ENCODE data around the gene LRRN2.

LRRN2 gene

DNA sequence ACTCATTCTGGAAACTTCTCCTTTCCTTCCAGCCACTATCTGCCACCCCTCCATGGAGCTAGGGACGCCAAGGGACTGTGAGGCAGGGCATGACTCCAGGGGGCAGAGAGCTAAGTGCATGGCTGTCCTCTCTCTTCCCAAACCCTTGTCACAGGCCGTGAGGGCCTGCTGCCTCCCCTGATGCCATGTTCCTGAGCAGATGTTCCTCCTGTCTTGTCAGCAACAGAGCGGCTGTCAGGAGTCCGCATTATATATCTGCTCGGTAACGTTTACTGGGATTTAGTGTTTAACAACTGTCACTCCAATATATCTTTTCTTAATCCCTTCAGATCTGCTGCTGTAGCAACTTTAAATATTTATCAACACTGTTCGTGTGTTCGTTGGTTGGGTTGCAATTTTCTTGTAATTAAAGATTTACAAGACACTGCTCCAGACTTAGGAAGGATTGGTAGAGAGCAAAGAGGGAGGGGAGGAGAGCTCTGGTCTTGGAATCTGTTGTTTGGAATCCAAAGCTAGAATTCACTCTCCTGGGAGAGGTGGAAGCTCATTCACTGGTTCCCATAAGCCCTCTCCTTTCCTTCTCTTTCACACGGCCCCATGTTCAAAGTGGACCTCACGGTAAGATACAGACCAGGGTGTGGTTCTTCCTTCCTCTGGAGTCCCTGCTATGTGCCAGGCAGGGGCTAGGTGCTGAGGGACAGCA is 93.1 kb downstream of the LRRN2 start:
- no peak for FAIRE-seq

DNA sequence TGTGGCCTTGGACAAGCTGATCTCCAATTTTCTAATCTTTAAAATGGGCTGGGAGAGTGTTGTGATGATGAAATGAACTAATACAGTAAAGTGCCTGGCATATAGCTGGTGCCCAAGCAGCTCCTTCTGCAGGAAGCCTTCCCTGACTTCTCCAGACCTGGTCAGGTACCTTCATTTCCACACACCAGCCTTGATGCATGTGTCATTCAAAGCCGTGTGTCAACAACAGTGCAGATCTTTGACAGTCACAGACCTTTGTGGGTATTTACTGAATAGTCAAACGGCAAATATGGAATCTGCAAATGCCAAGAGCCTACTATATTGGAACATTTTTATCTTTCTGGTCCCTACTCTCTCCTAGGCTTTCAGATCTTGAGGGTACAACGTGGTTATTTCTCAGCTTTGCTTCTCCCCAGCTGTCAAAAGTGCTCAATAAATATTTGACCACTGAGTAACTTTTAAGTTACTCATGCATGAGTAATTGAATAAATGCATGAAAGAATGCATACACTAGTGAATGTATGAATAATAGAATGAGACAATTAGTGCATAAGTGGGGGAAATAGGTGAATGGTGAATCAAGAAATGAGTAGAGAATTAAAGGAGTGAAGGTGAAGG is 94.0 kb downstream of the LRRN2 start:
- FAIRE-seq = no peak

DNA sequence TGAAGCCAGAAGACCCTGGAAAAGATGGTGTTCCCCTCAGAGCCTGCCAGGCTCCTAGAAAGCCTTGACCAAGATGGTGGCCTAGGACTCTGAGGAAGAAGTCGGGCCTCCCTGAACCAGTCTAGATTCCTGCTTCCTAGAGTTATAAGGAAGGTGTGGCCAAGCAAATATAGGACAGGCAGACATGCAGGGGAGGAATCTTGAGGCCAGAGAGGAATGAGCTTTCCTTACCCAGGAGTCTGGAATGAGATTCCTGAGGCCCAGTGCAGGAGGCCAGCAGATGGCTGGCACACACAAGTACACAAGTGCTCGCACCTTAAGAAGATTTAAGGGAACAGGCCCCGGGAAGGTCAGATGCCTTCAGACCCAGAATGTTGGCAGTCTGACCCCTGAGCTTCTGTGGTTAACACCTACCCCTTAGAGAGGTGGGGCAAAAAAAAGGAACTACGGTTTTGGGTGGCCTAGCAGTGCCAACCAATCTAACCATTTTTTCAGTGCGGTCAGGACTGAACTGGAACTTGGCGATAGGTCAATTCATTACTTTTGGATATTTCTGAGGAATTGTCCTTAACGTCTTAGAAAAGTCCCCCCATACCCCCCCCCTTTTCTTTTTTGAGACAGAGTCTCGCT is 96.0 kb downstream of the LRRN2 start:
- no peak for FAIRE-seq

DNA sequence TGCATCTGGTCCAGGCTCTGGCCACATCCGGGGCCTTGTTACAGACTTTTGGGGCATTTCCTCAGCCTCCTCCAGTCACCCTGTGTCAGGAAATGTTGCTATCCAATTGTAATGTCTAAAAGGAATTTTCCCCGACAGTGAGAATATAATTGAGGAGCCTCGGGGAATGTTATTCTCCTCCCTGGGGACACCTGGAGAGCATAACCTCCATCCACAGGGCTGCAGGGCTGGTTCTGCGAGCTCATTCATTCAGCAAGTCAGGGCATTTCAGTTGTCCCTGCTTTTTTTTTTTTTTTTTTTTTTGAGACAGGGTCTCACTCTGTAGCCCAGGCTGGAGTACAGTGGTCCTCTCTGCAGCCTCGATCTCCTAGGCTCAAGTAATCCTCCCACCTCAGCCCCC is 96.7 kb downstream of the LRRN2 start:
- FAIRE-seq = no peak

DNA sequence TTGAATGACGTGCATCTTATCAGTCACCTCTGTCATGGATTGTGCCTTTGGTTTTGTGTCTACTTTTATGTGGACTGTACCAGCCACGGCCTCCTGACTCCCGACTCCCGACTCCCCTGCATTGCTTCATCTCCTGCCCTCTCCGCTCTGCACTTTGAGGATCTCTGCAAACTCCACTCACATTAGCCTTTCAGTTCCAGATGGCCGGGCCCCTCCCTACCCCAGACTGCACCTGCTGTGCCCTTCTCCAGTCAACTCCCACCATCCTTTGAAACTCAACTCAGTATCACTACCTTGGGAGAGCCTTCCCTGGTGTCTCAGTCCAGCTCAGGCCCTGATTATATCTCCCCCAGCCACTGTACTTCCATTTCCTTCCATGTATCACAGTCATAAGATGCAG is 97.9 kb downstream of the LRRN2 start:
- no peak for FAIRE-seq

DNA sequence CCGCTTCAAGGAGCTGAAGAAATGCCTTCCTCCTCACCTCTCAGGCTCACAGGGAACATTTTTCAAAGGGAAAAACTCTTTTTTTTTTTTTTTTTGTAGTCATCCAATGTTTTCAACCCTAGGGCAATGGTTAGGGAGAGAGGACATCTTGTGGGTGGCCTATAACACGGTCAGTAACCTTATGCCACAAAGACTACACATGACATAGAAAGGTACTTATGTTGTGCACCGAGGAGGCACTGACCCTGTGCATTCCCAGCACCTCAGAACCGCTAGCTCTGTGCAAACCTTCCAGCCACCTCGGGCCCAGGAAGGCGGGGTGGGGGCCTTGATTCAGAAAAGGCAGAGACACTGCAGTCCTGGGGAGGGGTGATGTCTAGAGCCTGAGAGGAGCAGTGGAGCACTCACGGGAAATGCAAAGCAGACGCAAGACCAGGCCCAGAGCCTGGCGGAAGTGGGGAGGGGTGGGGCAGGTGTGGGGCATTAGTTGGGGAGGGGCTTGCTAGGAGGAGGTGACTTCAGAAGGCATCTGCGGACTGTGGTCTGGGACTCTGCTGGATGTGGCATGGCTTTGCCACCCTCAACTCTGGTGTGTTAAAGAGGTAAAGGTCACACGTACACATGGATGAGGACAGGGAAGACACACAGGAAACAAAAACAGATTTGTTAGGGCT is 100.7 kb downstream of the LRRN2 start:
- no peak for FAIRE-seq

DNA sequence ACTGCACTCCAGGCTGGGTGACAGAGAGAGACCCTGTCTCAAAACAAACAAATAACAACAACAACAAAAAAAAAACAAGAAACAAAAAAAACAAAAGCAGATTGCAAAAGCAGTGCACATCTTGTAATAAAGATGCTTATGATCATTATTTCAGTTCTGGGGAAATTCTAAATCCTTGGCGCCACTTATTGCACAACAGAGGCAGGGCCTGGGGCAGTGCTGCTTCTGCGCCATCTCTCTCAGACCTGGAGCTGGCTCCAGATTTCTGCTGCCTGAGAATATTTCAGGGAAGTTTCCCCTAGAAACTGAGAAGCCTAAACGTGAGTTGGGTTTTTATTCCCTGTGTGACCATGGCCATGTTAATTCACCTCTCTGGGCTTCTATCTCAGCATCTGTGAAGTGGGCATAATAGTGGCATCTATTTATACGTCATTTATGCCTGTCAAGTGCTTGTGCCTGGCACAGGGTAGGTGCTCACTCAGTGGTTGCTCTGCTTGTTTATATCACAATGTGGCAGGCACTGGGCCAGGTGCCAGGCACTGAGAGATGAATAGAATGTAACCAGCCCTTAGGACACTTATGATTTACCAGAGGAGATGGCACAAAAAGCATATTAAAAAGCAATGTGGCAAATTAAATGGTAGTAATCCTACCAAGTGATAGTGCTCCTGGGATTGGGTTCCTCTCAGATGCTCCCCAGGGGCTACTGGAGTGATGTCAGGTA is 101.5 kb downstream of the LRRN2 start:
- FAIRE-seq = no peak

DNA sequence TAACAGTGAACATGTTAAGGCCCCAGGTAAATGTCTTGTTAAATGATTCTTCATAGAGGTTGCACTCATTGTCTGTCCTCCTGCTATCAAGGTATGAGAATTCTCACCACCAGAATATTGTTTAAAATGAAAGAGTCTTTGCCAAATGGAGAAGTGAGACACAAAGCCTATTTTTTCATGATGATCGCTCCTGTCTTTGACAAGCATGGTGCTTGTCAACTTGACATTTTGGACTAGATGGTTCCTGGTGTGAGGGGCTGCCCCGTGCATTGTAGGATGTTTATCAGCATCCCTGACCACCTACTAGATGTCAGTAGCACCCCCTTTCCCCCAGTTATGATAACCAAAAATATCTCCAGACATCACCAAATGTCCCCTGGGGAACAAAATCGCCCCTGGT is 103.8 kb downstream of the LRRN2 start:
- FAIRE-seq = no peak

DNA sequence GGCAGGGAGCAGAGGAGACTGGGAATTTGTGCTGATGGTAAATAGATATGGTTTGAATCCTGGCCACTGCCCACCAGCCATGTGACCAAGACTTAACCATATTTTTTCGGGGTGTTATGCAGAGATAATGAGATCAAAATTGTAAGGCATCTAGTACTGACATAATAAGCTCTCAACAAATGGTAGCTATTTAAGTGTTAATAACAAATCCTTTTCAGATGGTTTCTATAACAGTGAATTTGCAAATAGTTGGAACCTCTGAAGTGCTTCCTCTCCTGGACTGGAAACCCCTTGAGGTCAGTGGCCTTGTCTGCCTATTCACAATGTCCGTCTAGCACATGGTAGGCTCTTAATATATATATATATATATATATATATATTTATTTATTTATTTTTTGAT is 104.7 kb downstream of the LRRN2 start:
- FAIRE-seq = no peak

DNA sequence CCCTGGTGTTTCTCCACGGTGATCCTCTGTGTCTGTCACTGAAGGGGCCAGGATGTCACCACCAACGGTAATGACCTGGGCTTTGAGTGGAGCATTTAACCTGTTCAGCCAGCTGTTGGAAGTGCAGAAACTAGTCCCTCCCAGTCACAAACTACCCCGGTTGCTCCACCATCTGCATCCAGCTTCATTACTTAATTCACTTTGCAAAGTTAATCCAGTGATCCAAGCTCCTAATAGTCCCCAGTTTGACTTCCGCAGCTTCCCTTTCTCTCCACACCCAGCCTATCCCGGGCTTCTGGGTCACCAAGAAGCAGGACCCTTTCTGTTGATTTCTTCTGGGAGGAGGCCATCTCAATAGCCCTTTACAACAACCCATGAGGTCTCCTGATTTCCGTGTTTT is 105.9 kb downstream of the LRRN2 start:
- FAIRE-seq = no peak

DNA sequence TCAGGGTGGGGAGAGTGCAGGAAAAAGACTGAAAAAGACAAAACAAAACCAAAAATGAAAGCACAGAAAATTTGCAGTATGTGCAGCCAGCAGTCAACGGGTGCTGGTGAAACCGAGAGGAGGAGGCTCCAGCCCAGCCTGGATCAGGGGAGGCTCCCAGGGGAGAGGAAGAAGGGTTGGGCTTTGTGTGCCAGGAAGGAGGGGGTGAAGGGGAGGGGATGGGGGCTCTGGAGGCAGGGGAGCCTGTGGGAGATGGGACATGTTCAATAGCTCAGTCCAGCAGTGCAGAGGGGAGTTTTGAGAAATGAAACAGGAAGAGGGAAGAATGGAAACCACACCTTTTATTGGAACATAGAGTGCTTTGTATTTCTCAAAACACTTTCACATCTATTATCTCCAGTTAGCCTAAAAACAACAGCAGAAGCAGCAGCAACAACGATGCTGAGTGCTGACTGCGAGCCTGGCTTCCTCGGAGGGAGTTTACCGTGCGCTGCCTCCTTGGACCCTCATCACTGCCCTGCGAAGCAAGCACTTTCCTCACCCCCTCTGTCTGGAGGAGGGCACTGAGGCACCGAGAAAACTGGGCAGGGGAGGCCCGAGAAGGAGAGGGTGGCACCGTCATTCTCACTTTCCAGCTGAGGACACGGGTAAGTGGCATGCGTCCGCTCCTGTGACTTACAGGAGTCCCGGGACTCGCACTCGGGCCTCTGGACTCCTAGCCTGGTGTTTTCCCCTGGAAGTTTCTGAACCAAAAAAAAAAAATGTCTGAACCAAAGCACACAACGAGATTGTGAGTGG is 106.5 kb downstream of the LRRN2 start:
- no peak for FAIRE-seq

DNA sequence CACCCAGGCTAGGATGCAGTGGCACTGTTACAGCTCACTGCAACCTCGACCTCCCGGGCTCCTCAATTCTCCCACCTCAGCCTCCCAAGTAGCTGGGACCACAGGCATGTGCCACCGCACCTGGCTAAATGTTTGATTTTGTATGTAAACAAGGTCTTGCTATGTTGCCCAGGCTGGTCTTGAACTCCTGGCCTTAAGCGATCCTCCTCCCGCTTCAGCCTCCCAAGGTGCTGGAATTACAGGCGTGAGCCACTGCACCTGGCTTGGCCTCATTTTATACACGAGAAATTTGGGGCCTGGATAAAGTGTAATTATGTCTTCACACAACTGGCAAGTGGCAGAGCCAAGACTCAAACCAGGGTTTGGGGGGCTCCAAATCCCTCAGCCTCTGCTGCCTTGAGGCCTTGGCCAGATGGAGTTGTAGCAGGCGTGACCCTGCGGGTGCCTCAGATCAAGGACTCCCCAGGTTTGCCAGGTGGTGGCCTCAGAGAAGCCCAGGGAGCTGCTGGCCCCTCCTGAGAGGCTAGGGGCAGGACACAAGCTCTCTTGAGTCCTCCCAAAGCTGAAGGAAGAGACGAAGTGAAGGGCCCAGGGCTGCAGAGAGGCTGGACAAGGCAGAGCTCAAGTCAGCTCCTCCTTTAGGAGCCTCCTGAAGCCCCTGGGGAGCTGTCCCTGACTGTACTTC is 107.6 kb downstream of the LRRN2 start:
- FAIRE-seq = no peak

DNA sequence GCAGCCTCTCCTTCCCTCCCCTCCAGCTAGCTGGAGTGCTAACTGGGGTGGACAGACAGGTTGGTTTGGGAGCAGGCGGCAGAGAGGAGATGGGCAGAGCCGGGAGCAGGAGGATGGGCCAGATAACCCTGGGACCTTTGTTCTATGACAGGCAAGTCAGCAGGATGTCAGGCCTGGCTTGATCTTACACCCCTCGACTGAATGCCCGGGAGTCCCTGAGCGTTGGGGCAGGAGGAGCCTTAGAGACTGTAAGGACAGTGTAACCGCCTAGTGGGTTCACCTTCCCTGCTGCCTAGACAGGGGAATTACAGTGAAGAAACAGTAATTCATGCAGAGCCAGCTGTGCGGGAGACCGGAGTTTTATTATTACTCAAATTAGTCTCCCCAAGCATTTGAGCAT is 109.1 kb downstream of the LRRN2 start:
- no peak for FAIRE-seq

DNA sequence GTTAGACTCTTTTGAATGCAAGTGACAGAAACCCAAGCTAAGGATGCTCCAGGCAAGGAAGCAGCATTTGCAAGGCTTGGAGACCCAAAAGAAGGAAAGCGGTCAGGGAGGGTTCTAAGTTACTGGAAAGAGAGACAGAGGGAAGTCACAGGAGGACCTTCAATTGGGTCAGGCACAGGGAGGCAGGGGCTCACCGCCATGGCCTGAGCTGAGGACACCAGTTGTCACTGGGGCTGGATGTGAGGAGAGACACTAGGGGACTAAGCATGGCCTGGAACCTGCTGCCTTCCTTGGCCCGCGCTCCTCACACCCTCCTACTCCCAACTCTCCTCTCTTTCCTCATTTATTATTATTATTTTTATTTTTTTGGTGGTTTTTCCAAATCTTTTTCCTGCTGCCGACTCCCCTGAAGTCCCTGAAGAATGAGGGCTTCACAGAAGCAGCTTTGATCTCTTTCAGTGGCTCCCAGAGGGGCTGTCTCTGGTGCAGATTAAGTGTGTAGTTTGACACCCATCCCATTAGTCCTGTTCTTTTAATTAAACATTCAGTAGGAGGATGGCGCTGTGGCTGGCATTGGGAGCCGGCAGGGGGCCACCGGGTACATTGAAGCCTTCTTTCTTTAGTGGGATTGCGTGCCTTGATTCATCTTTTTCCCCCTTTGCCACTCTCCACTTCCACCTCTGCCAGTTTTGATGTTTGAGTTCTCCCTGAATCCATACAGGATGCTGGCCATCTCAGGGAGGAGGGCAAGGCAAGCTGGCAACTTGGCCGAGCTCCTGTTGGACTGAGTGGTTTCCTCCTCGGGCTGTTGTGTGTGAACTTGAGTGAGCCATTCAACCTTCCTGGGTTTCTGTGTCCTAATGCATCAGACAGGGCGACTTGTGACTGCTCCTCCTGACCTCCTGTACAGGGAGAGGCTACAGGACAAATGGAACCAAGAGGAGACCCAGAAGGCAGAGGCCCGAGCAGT is 110.0 kb downstream of the LRRN2 start:
- no peak for FAIRE-seq

DNA sequence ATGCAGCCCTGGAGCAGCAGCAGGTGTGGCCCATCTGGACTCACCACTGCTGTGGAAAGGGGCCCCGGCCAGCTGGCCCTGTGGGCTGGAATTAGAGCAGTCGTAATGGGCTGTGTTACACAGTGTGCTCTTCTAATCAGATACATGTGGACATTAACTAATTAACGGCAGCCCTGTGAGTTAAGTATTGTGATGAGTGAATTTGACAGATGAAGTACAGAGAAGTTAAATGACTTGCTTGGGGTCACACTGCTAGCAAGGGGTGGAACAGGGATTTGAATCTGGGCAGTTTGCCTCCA is 110.7 kb downstream of the LRRN2 start:
- FAIRE-seq = no peak

DNA sequence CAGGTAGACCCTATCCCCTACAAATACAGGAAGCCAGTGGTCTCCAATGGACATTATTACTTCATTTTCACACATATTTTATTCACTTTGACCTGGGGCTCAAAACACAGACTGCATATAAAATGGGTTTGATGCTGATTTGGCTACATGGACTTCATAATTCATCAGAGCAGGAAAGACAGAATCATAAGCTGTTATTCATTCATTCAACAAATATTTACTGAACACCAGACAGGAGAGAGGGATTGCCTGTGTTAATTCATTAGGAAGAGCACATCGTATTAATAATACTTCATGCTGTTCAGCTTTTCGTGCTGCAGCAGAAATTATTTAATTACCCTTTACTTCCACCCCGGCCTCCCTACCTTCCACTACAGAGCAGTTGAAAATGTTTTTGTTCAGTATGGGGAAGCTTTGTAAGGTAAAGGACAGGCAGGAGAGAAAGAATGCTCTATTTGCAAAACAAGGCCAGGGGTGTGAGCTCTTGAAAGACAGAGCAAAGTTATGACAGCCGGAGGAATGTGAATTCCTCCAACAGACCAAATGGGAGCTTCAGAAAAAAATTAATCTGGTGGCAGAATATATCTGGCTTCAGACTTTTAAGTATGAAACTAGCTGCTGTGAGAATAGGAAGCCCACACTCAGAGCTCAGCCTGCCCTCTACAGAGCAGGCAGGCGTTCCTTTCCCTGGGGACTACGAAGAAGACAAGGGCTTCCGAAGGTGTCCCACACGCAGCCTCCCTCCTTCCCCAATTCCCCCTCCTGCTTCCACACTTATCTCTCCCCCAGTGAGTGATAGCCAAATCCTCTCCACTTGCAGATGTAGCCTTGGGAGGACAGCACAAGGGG is 111.3 kb downstream of the LRRN2 start:
- FAIRE-seq = no peak

DNA sequence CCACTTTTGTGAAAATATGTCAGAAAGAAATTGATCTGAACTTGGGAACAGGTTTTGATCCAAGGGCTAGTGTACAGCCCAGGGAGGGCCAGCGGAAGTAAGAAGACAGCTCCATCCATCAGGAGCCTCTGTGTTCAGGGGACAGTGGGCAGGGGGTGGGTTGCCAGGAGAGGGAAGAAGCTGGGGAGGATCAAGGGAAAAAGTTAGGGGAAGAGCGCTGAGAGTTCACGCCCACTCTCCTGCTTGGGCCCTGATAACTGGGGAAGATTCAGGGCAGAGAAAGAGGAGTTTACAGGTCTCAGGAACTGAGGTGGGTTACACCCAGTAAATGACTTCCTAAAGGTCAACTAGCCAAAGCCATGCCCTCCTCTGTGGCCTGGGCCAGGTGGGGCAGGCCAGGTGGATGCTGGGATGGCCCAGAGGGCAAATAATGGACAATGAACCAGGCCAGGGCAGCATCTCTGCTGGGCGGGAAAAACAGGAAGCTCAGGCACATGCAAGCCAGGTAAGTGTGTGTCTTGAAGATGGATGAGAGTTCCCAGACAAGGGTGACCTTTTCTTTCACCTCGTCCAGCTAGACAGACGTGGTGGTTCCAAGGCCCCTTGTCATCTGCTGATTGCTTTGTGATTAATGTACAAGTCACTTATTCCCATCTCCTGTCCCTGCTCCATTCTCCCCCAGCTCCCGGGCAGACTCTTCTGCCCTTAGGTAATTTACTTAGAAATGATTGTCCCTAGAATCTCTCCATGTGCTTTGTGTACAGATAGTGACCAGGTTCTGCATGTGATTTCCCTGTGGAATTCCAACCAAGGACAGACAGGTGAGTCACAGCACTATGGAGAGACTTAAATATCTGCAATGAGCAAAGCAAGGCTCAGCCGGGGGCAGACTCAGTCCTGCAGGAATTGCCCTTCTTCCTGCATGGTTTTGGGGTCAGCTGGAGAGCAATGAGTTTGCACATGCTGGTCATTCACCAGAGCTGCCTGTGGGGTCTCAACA is 112.3 kb downstream of the LRRN2 start:
- FAIRE-seq = no peak

DNA sequence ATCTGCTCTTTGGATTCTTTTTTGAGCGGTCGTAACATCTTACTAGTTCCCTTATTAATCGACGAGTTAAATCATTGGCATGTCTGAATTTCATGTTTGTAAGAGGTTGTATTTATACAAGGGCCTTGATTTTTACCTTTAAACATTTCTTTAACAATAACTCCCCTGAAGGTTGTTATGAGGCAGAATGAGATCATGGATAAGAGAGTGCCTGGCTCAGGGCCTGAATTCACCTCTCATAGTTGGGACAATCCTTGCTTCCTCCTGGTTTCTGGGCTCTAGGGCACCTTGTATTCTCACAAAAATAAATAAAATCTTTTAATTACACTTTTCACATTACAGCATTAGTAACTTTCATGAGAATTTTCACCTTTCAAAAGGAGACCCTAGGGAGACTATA is 113.9 kb downstream of the LRRN2 start:
- no peak for FAIRE-seq

DNA sequence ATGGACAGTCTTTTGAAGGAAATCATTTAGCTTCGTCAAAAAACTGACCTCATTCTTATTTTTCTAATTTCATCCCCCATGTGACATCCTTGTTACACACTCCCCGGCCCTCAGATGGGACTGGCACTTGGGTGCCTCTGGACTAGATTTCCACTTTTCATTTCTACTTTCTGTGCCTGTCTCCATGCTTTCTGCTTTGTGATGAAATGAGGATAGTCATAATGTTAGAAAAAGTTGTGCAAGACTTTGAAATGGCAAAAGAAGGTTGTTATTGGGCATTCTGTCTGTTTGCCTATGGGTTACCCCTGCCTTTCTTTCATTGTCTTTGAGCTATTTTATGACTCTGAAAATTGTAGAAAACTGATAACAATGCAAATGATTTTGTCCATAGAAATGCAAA is 114.4 kb downstream of the LRRN2 start:
- no peak for FAIRE-seq

All from TTC549 (cell line).